Measurements from ENCODE around the gene SEL1L.

DNA sequence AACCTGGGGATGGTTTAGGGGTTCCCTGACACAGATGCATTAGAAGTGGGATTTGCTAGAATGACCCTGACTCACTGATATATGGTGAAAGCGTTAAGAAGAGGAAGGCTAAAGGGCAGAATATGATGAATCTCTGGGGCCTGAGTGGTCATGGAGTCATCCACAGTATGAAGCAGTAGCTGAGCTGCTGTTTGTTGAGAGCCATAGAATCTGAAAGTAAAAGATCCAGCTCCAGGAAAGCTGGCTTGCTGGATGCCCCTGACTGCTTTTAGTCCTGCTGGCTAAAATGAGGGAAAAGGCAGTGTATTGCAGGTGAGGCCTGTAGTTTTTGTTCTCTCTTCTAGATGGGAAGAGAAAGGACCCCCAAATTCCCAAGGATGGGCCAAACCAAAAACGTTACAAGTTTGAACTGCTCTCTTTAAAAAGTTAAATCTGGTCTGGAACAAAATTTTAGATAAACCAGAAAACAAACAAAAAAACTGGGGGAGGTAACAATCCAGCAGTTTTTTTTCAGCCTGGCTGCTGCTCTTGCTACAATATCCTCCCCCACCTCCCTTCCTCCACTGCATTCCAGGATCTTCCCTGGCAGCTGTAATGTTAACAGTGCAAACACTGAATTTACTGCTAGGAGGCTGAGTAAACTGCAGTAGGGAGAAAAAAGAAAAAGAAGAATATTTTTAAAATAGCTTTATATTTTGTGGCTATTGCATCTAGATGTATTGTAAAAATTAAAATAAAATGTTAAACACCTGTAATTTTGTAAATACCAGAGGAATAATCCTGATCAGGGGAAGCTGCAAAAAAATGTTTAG lies 16.5 kb downstream of the SEL1L start:
- TF ChIP-seq, protein P1, sequence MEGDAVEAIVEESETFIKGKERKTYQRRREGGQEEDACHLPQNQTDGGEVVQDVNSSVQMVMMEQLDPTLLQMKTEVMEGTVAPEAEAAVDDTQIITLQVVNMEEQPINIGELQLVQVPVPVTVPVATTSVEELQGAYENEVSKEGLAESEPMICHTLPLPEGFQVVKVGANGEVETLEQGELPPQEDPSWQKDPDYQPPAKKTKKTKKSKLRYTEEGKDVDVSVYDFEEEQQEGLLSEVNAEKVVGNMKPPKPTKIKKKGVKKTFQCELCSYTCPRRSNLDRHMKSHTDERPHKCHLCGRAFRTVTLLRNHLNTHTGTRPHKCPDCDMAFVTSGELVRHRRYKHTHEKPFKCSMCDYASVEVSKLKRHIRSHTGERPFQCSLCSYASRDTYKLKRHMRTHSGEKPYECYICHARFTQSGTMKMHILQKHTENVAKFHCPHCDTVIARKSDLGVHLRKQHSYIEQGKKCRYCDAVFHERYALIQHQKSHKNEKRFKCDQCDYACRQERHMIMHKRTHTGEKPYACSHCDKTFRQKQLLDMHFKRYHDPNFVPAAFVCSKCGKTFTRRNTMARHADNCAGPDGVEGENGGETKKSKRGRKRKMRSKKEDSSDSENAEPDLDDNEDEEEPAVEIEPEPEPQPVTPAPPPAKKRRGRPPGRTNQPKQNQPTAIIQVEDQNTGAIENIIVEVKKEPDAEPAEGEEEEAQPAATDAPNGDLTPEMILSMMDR (tag by site-specific recombination; IDR thresholded peaks at IDR 0.05), result no peak
- TF ChIP-seq, protein P2, sequence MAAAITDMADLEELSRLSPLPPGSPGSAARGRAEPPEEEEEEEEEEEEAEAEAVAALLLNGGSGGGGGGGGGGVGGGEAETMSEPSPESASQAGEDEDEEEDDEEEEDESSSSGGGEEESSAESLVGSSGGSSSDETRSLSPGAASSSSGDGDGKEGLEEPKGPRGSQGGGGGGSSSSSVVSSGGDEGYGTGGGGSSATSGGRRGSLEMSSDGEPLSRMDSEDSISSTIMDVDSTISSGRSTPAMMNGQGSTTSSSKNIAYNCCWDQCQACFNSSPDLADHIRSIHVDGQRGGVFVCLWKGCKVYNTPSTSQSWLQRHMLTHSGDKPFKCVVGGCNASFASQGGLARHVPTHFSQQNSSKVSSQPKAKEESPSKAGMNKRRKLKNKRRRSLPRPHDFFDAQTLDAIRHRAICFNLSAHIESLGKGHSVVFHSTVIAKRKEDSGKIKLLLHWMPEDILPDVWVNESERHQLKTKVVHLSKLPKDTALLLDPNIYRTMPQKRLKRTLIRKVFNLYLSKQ (tag by site-specific recombination; IDR thresholded peaks at IDR 0.05; ENCODE audit: borderline replicate concordance), result no peak
- TF ChIP-seq, protein P3, sequence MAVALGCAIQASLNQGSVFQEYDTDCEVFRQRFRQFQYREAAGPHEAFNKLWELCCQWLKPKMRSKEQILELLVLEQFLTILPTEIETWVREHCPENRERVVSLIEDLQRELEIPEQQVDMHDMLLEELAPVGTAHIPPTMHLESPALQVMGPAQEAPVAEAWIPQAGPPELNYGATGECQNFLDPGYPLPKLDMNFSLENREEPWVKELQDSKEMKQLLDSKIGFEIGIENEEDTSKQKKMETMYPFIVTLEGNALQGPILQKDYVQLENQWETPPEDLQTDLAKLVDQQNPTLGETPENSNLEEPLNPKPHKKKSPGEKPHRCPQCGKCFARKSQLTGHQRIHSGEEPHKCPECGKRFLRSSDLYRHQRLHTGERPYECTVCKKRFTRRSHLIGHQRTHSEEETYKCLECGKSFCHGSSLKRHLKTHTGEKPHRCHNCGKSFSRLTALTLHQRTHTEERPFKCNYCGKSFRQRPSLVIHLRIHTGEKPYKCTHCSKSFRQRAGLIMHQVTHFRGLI (tag by site-specific recombination; IDR thresholded peaks at IDR 0.05), result no peak
- TF ChIP-seq ZNF274 (IDR thresholded peaks at IDR 0.05; ENCODE audit: low read length) (no peak), ZNF274 (tag by site-specific recombination; IDR thresholded peaks at IDR 0.05; ENCODE audit: borderline replicate concordance) (no peak), HOXA7 (CRISPR knock-in tag; IDR thresholded peaks at IDR 0.05; ENCODE audit: borderline replicate concordance) (no peak), ZFP41 (tag by site-specific recombination; IDR thresholded peaks at IDR 0.05; ENCODE audit: borderline replicate concordance) (no peak), ZNF350 (tag by site-specific recombination; IDR thresholded peaks at IDR 0.05) (no peak), ZBTB7A (tag by site-specific recombination; IDR thresholded peaks at IDR 0.05; ENCODE audit: low read depth) (no peak), ZNF830 (tag by site-specific recombination; IDR thresholded peaks at IDR 0.05; ENCODE audit: low read depth) (no peak), EGR2 (tag by site-specific recombination; IDR thresholded peaks at IDR 0.05; ENCODE audit: low read depth) (no peak)
- TF ChIP-seq, protein P4, sequence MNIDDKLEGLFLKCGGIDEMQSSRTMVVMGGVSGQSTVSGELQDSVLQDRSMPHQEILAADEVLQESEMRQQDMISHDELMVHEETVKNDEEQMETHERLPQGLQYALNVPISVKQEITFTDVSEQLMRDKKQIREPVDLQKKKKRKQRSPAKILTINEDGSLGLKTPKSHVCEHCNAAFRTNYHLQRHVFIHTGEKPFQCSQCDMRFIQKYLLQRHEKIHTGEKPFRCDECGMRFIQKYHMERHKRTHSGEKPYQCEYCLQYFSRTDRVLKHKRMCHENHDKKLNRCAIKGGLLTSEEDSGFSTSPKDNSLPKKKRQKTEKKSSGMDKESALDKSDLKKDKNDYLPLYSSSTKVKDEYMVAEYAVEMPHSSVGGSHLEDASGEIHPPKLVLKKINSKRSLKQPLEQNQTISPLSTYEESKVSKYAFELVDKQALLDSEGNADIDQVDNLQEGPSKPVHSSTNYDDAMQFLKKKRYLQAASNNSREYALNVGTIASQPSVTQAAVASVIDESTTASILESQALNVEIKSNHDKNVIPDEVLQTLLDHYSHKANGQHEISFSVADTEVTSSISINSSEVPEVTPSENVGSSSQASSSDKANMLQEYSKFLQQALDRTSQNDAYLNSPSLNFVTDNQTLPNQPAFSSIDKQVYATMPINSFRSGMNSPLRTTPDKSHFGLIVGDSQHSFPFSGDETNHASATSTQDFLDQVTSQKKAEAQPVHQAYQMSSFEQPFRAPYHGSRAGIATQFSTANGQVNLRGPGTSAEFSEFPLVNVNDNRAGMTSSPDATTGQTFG (tag by site-specific recombination; IDR thresholded peaks at IDR 0.05; ENCODE audit: borderline replicate concordance), result no peak
- TF ChIP-seq, protein P5, sequence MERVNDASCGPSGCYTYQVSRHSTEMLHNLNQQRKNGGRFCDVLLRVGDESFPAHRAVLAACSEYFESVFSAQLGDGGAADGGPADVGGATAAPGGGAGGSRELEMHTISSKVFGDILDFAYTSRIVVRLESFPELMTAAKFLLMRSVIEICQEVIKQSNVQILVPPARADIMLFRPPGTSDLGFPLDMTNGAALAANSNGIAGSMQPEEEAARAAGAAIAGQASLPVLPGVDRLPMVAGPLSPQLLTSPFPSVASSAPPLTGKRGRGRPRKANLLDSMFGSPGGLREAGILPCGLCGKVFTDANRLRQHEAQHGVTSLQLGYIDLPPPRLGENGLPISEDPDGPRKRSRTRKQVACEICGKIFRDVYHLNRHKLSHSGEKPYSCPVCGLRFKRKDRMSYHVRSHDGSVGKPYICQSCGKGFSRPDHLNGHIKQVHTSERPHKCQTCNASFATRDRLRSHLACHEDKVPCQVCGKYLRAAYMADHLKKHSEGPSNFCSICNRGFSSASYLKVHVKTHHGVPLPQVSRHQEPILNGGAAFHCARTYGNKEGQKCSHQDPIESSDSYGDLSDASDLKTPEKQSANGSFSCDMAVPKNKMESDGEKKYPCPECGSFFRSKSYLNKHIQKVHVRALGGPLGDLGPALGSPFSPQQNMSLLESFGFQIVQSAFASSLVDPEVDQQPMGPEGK (tag by site-specific recombination; IDR thresholded peaks at IDR 0.05), result no peak

Measured in HEK293 (cell line).